ENCODE results near the gene FNIP2.
"Not testable (repeated sequence)": the region's sequence is repeated elsewhere in the genome, so short reads cannot be mapped to it uniquely, and the experiment has no call there.

DNA sequence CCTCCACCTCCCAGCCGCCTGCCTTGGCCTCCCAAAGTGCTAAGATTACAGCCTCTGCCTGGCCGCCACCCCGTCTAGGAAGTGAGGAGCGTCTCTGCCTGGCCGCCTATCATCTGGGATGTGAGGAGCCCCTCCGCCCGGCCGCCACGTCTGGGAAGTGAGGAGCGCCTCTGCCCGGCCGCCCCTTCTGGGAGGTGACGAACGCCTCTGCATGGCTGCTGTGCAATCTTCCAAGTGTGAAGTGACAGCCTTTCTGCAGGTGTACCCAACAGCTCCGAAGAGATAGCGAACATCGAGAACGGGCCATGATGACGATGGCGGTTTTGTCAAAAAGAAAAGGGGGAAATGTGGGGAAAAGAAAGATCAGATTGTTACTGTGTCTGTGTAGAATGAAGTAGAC lies 9.3 kb upstream of the FNIP2 start:
- not testable (repeated sequence) for TF ChIP-seq POLR2A, POLR2AphosphoS5, EP300 (IDR thresholded peaks at IDR 0.05)
- TF ChIP-seq, protein P1, sequence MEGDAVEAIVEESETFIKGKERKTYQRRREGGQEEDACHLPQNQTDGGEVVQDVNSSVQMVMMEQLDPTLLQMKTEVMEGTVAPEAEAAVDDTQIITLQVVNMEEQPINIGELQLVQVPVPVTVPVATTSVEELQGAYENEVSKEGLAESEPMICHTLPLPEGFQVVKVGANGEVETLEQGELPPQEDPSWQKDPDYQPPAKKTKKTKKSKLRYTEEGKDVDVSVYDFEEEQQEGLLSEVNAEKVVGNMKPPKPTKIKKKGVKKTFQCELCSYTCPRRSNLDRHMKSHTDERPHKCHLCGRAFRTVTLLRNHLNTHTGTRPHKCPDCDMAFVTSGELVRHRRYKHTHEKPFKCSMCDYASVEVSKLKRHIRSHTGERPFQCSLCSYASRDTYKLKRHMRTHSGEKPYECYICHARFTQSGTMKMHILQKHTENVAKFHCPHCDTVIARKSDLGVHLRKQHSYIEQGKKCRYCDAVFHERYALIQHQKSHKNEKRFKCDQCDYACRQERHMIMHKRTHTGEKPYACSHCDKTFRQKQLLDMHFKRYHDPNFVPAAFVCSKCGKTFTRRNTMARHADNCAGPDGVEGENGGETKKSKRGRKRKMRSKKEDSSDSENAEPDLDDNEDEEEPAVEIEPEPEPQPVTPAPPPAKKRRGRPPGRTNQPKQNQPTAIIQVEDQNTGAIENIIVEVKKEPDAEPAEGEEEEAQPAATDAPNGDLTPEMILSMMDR (IDR thresholded peaks at IDR 0.05) = not testable (repeated sequence)

Data from upper lobe of left lung (tissue), 4 donors.